K562 (cell line): ENCODE measurements around the gene PSRC1. TPM values are rescaled to one million over a fixed set of nuclear protein-coding genes. Genes with fewer than 3 reads are reported as not detected.

Experiments
- DIDO1 ChIP-seq: fragments of 450-650 bp; IDR thresholded peaks from 2 replicates; pipeline ENCODE4 v1.6.1; 2016; ENCODE audit warnings: low read depth, missing biosample characterization, missing genetic modification characterization
- HDAC6 ChIP-seq: IDR thresholded peaks from 2 replicates; pipeline ENCODE4 v1.6.1; 2012; ENCODE audit warnings: low read depth, mild to moderate bottlenecking, control low read depth, inconsistent platforms, low read length, moderate library complexity
- HMG20B ChIP-seq: fragments of 250-450 bp; sonication (Bioruptor Pico); IDR thresholded peaks from 2 replicates; pipeline ENCODE4 v1.5.0; 2021; ENCODE audit warnings: mild to moderate bottlenecking
- MED1 ChIP-seq: sonication (generic); formaldehyde crosslinking; IDR thresholded peaks from 2 replicates; pipeline ENCODE4 v1.8.1; 2023; ENCODE audit warnings: missing genetic modification reagents, borderline replicate concordance
- NELFE ChIP-seq: IDR thresholded peaks from 2 replicates; pipeline ENCODE4 v1.6.1; 2011; ENCODE audit warnings: mild to moderate bottlenecking; ENCODE audit not compliant: insufficient read depth, insufficient read length
- NONO ChIP-seq, 2 experiments: fragments of 200-400 bp in 1 of 2; fragments of 450-650 bp in 1 of 2; formaldehyde crosslinking in 1 of 2; IDR thresholded peaks; 2 replicates each; pipeline ENCODE4 v1.6.1; 2017; ENCODE audit warnings: low read depth in 2 of 2, mild to moderate bottlenecking in 2 of 2, moderate library complexity in 2 of 2, low read length in 1 of 2
- SLC30A9 ChIP-seq: fragments of 250-450 bp; sonication (Bioruptor Pico); IDR thresholded peaks from 2 replicates; pipeline ENCODE4 v1.8.0; 2022; ENCODE audit warnings: mild to moderate bottlenecking, moderate library complexity
- SMAD1 ChIP-seq: fragments of 150-350 bp; IDR thresholded peaks from 2 replicates; pipeline ENCODE4 v1.6.1; 2014; ENCODE audit warnings: low read length, low read depth; ENCODE audit not compliant: partially characterized antibody
- SRSF7 ChIP-seq: fragments of 200-400 bp; formaldehyde crosslinking; optimal IDR thresholded peaks from 2 replicates; pipeline ENCODE3; 2017; ENCODE audit warnings: mild to moderate bottlenecking, low read depth, low read length
- SRSF9 ChIP-seq: fragments of 200-400 bp; formaldehyde crosslinking; IDR thresholded peaks from 2 replicates; pipeline ENCODE4 v1.6.1; 2017; ENCODE audit warnings: low read depth, low read length, borderline replicate concordance
- STAG1 ChIP-seq: sonication (generic); formaldehyde crosslinking; IDR thresholded peaks from 2 replicates; pipeline ENCODE4 v1.5.0; 2020; ENCODE audit warnings: missing genetic modification reagents, borderline replicate concordance
- TSHZ1 ChIP-seq: fragments of 250-450 bp; sonication (Bioruptor Pico); IDR thresholded peaks from 2 replicates; pipeline ENCODE4 v1.4.0; 2020; ENCODE audit warnings: mild to moderate bottlenecking, moderate library complexity
- ZFP30 ChIP-seq: fragments of 250-450 bp; sonication (Bioruptor Pico); IDR thresholded peaks from 2 replicates; pipeline ENCODE4 v1.8.0; 2022; ENCODE audit warnings: moderate library complexity, mild to moderate bottlenecking, inconsistent platforms, borderline replicate concordance
- ZKSCAN8 ChIP-seq: fragments of 200-800 bp; sonication (Bioruptor generic); IDR thresholded peaks from 2 replicates; pipeline ENCODE4 v1.6.1; 2016; ENCODE audit warnings: missing genetic modification characterization, missing compliant biosample characterization
- ZNF324 ChIP-seq: fragments of 250-450 bp; sonication (Bioruptor Pico); IDR thresholded peaks from 2 replicates; pipeline ENCODE4 v1.4.0; 2020; ENCODE audit warnings: mild to moderate bottlenecking
- ZNF551 ChIP-seq: fragments of 250-450 bp; sonication (Bioruptor Pico); IDR thresholded peaks from 2 replicates; pipeline ENCODE4 v1.5.0; 2021; ENCODE audit warnings: mild to moderate bottlenecking, moderate library complexity
- polyA plus RNA-seq, 8 experiments: library from polyadenylated mRNA; depleted of rRNA in 4 of 8; stranded (reverse) in 5 of 8; unstranded in 3 of 8; fragments of >200 nt; fragmentation: Nextera tagmentation in 2 of 8; fragmentation: Illumina TruSeq in 1 of 8; extraction: Ambion mirVana in 2 of 8; extraction: Trizol in 1 of 8; gene quantifications; 2 replicates each; pipeline versions ENCODE4 v1.2.1 to v1.2.3, GENCODE V29; 2011 to 2014; ENCODE audit warnings: inconsistent platforms in 1 of 8, missing spikeins in 1 of 8
- total RNA-seq, 7 experiments: library from RNA; depleted of rRNA in 6 of 7; stranded (reverse); fragments of >200 nt in 6 of 7; fragmentation: Illumina TruSeq in 2 of 7; extraction: Trizol in 2 of 7; gene quantifications; 2 replicates each; pipeline versions ENCODE4 v1.2.1 to v1.2.3, GENCODE V29; 2011 to 2021; ENCODE audit warnings: low replicate concordance in 1 of 7
- TF ChIP-seq, protein P1 (sequence below): fragments of 450-650 bp; formaldehyde crosslinking; IDR thresholded peaks from 2 replicates; pipeline ENCODE4 v1.4.0; 2020; ENCODE audit warnings: mild to moderate bottlenecking, moderate library complexity
- TF ChIP-seq, protein P2 (sequence below), 2 experiments: fragments of 450-650 bp; conservative IDR thresholded peaks; 2 replicates each; pipeline ENCODE4 v1.6.1; 2017; ENCODE audit warnings: mild to moderate bottlenecking in 2 of 2, moderate library complexity in 2 of 2
- TF ChIP-seq, protein P3 (sequence below): fragments of 450-650 bp; IDR thresholded peaks from 2 replicates; pipeline ENCODE4 v1.6.1; 2016; ENCODE audit warnings: borderline replicate concordance

PSRC1 gene
- total and polyA plus RNA-seq, 9 of the 15 experiments (the other 6 are each of a cell fraction or from before 2014, with no cell fraction given), result 6.5 to 65.2 (median 39.3) TPM

DNA sequence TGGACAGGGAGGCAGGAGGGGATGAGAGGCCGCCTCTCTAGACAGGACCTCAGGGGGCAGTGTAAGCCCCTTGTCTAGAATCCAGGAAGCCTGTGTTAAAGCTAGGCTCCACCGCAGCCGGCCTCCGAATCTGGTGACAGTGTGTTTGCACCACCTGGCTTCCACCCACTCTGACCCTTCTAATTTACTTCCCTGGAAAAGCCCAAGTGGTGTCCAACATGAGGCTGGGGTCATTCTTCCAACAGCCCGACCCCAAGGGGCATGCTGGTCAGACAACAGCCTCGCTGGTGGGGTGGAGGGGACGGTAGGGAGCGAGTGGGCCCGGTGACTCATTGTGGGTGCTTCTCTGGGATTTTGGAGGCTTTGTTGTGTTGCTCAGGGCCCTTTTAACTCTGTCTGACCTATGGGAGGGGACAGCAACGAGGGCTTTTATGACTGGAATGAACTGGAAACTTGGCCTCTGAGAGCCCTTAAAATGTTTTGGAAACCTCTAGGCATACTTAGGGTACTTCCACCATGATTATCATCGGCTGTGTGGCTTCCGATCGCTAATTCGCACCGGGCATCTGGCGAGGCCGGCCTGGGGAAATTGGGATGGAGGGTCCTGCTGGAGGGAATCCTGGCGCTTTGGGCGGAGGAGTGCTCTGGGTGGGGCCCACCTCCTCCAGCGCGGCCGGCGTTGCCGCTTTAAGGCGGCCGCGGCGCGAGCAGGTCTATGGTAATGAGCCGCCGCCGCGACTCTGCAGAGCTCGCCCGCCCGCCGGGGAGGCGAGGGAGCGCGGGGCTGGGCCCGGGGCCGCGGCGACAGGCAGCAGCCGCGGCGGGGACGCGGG is 33.9 kb downstream of the PSRC1 start, which contains the start of gene CELSR2 (continued):
- TF ChIP-seq, protein P1, sequence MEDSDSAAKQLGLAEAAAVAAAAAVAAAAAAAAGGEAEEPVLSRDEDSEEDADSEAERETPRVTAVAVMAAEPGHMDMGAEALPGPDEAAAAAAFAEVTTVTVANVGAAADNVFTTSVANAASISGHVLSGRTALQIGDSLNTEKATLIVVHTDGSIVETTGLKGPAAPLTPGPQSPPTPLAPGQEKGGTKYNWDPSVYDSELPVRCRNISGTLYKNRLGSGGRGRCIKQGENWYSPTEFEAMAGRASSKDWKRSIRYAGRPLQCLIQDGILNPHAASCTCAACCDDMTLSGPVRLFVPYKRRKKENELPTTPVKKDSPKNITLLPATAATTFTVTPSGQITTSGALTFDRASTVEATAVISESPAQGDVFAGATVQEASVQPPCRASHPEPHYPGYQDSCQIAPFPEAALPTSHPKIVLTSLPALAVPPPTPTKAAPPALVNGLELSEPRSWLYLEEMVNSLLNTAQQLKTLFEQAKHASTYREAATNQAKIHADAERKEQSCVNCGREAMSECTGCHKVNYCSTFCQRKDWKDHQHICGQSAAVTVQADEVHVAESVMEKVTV (CRISPR knock-in tag), result no peak
- TF ChIP-seq, protein P2, sequence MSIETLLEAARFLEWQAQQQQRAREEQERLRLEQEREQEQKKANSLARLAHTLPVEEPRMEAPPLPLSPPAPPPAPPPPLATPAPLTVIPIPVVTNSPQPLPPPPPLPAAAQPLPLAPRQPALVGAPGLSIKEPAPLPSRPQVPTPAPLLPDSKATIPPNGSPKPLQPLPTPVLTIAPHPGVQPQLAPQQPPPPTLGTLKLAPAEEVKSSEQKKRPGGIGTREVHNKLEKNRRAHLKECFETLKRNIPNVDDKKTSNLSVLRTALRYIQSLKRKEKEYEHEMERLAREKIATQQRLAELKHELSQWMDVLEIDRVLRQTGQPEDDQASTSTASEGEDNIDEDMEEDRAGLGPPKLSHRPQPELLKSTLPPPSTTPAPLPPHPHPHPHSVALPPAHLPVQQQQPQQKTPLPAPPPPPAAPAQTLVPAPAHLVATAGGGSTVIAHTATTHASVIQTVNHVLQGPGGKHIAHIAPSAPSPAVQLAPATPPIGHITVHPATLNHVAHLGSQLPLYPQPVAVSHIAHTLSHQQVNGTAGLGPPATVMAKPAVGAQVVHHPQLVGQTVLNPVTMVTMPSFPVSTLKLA (conservative IDR thresholded peaks at IDR 0.05), result no peak
- TF ChIP-seq NONO (IDR thresholded peaks at IDR 0.05; ENCODE audit: low read depth in 2 of 2, low read length in 1 of 2), result no peak
- no peak for TF ChIP-seq ZFP30
- no peak for TF ChIP-seq SRSF7
- no peak for TF ChIP-seq SLC30A9 (CRISPR knock-in tag)
- no peak for TF ChIP-seq ZKSCAN8 (CRISPR knock-in tag)
- TF ChIP-seq SMAD1, result no peak
- TF ChIP-seq DIDO1 (tag), result no peak
- TF ChIP-seq ZNF324 (CRISPR knock-in tag), result 0 out of 2 replicates have a peak, but pooled peaks have one; percentile 8
- TF ChIP-seq, protein P3, sequence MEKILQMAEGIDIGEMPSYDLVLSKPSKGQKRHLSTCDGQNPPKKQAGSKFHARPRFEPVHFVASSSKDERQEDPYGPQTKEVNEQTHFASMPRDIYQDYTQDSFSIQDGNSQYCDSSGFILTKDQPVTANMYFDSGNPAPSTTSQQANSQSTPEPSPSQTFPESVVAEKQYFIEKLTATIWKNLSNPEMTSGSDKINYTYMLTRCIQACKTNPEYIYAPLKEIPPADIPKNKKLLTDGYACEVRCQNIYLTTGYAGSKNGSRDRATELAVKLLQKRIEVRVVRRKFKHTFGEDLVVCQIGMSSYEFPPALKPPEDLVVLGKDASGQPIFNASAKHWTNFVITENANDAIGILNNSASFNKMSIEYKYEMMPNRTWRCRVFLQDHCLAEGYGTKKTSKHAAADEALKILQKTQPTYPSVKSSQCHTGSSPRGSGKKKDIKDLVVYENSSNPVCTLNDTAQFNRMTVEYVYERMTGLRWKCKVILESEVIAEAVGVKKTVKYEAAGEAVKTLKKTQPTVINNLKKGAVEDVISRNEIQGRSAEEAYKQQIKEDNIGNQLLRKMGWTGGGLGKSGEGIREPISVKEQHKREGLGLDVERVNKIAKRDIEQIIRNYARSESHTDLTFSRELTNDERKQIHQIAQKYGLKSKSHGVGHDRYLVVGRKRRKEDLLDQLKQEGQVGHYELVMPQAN, result peak; percentile 84
- TF ChIP-seq HDAC6, result no peak
- TF ChIP-seq SRSF9, result no peak
- TF ChIP-seq TSHZ1, result 0 out of 2 replicates have a peak, but pooled peaks have one; percentile 9
- no peak for TF ChIP-seq MED1 (CRISPR knock-in tag)
- TF ChIP-seq HMG20B (CRISPR knock-in tag), result no peak
- TF ChIP-seq NELFE, result no peak
- TF ChIP-seq STAG1 (CRISPR knock-in tag), result no peak
- TF ChIP-seq ZNF551, result no peak
